Subcutaneous adipose tissue (tissue), 4 donors: ENCODE data around the gene NUDT13. TPM values are rescaled to one million over a fixed set of nuclear protein-coding genes. Genes with fewer than 3 reads are reported as not detected.

Experiments used
- CTCF ChIP-seq: fragments of 450-650 bp; IDR thresholded peaks from one replicate; pipeline ENCODE4 v1.5.1; 2016; ENCODE audit warnings: low read depth, mild to moderate bottlenecking, control low read depth, antibody characterized with exemption, moderate library complexity
- small RNA-seq: library from RNA; depleted of rRNA; stranded (forward); fragments of <200 nt; gene quantifications from one replicate; pipeline ENCODE3, GENCODE V24; 2016
- total RNA-seq, 4 donors: library from RNA; depleted of rRNA; stranded (reverse); fragments of >200 nt; gene quantifications; one replicate each; pipeline ENCODE4 v1.1.0, GENCODE V29; 2016

NUDT13 gene
- total RNA-seq, 4 donors from 2014 or later: 2.1 to 9.0 (median 2.7) TPM

GRCh38 chr10:73168465-73168803 is 58.2 kb downstream of the NUDT13 start:
- no peak for TF ChIP-seq CTCF

- no peak for TF ChIP-seq CTCF
Measured at GRCh38 chr10:73169320-73169719, 59.1 kb downstream of the NUDT13 start.

- TF ChIP-seq CTCF: no peak
Measured at GRCh38 chr10:73172867-73173266, 62.6 kb downstream of the NUDT13 start.

GRCh38 chr10:73174148-73174925 is 64.1 kb downstream of the NUDT13 start:
- no peak for TF ChIP-seq CTCF

Small RNAs within 50 kb of the gene (small RNA-seq; reads per million reads assigned to genes)
- gene RF00019 (0.49 reads per million), gene SNORA11F (1.9 reads per million, percentile 36 among the genes with 10 or more reads in this experiment)

Other genes with a start within 250 kb of the NUDT13 start
- not detected for gene OIT3, start 216.7 kb upstream of the NUDT13 start, total RNA-seq
- not detected for gene PLA2G12B, start 155.6 kb upstream of the NUDT13 start, total RNA-seq
- gene P4HA1, start 13.6 kb upstream of the NUDT13 start, total RNA-seq: 10 to 100 TPM; 20.3 to 43.4 (median 34.6) TPM
- 10 to 100 TPM; 25.1 to 40.6 (median 27.9) TPM for gene ECD, start 57.6 kb downstream of the NUDT13 start, total RNA-seq
- gene FAM149B1, start 57.7 kb downstream of the NUDT13 start, total RNA-seq: 10 to 100 TPM; 17.3 to 26.2 (median 23.2) TPM
- 10 to 100 TPM; 11.7 to 16.3 (median 14.3) TPM for gene DNAJC9, start 136.8 kb downstream of the NUDT13 start, total RNA-seq
- 10 to 100 TPM; 31.9 to 40.4 (median 35.6) TPM for gene MRPS16, start 142.2 kb downstream of the NUDT13 start, total RNA-seq
- gene CFAP70, start 248.4 kb downstream of the NUDT13 start, total RNA-seq: 1 to 10 TPM; 3.9 to 8.1 (median 6.3) TPM